Ovary (tissue), 3 donors: Measurements from ENCODE around the gene SKAP2.

Source experiments
- CTCF ChIP-seq, 3 donors: fragments of 450-650 bp in 2 of 3; fragments of 200-600 bp in 1 of 3; IDR thresholded peaks; one replicate each; pipeline versions ENCODE4 v1.5.1 to v1.8.0; 2016 to 2022; ENCODE audit warnings: antibody characterized with exemption in 3 of 3, mild to moderate bottlenecking in 1 of 3
- POLR2A ChIP-seq: fragments of 450-650 bp; IDR thresholded peaks from one replicate; pipeline ENCODE4 v1.6.1; 2017; ENCODE audit warnings: antibody characterized with exemption, mild to moderate bottlenecking, moderate library complexity
- donor health status: DM: no; HTN: no; CAD: no.

- TF ChIP-seq CTCF (IDR thresholded peaks at IDR 0.05), result no peak
- TF ChIP-seq POLR2A, result no peak
These were observed 237.2 kb downstream of the SKAP2 start for GRCh38 chr7:26627221-26627620.
